LNCAP (cell line): ENCODE data around the gene DAB1.

Experiments used
- CTCF ChIP-seq: fragments of 450-650 bp; IDR thresholded peaks from 2 replicates; pipeline ENCODE4 v1.5.1; 2017; ENCODE audit warnings: mild to moderate bottlenecking

Gene DAB1

GRCh38 chr1:57410508-57410907, 13.4 kb downstream of the DAB1 start:
- no peak for TF ChIP-seq CTCF

- TF ChIP-seq CTCF, result no peak
Observed at GRCh38 chr1:57407928-57408327, 15.9 kb downstream of the DAB1 start.

GRCh38 chr1:57406428-57406970, 17.4 kb downstream of the DAB1 start:
- TF ChIP-seq CTCF, result no peak

- no peak for TF ChIP-seq CTCF
Observed at GRCh38 chr1:57404884-57405283, 19.0 kb downstream of the DAB1 start.

GRCh38 chr1:57403201-57403600, 20.7 kb downstream of the DAB1 start:
- TF ChIP-seq CTCF, result no peak

GRCh38 chr1:57401671-57402070, 22.2 kb downstream of the DAB1 start:
- no peak for TF ChIP-seq CTCF

- TF ChIP-seq CTCF, result no peak
Observed at GRCh38 chr1:57400048-57400447, 23.8 kb downstream of the DAB1 start.

GRCh38 chr1:57393058-57393584, 30.7 kb downstream of the DAB1 start:
- no peak for TF ChIP-seq CTCF
